H9 (cell line): ENCODE measurements around the gene KLHL14. TPM values are rescaled to one million over a fixed set of nuclear protein-coding genes. Genes with fewer than 3 reads are reported as not detected.

Source experiments
- DNase-seq: peaks from one replicate; pipeline ENCODE4 v3.0.0-alpha.2; 2017
- H2AFZ ChIP-seq: one replicate; pipeline ENCODE4 v1.6.1; 2013; ENCODE audit warnings: mild to moderate bottlenecking, low read length, control low read depth, moderate library complexity
- H2AK5ac ChIP-seq: 2 replicates; pipeline ENCODE4 v1.6.1; 2013; ENCODE audit warnings: low read length, control low read depth, mixed read lengths; ENCODE audit not compliant: insufficient read length
- H2BK120ac ChIP-seq: one replicate; pipeline ENCODE4 v1.6.1; 2013; ENCODE audit warnings: low read depth, mild to moderate bottlenecking, low read length, control low read depth, inconsistent platforms; ENCODE audit not compliant: poor library complexity, severe bottlenecking
- H2BK12ac ChIP-seq: 2 replicates; pipeline ENCODE4 v1.6.1; 2013; ENCODE audit warnings: low read length, control low read depth, mixed read lengths, low read depth; ENCODE audit not compliant: insufficient read length
- H2BK15ac ChIP-seq: 2 replicates; pipeline ENCODE4 v1.6.1; 2013; ENCODE audit warnings: low read depth, low read length, control low read depth
- H2BK20ac ChIP-seq: one replicate; pipeline ENCODE4 v1.6.1; 2013; ENCODE audit warnings: low read depth, mild to moderate bottlenecking, low read length, control low read depth, inconsistent platforms; ENCODE audit not compliant: poor library complexity, severe bottlenecking
- H2BK5ac ChIP-seq: 2 replicates; pipeline ENCODE4 v1.6.1; 2013; ENCODE audit warnings: low read length, control low read depth, mixed read lengths; ENCODE audit not compliant: insufficient read length
- H3K14ac ChIP-seq: 2 replicates; pipeline ENCODE4 v1.6.1; 2013; ENCODE audit warnings: low read length, control low read depth; ENCODE audit not compliant: insufficient read depth
- H3K18ac ChIP-seq: 2 replicates; pipeline ENCODE4 v1.6.1; 2013; ENCODE audit warnings: low read depth, mild to moderate bottlenecking, mixed read lengths, low read length, control low read depth; ENCODE audit not compliant: insufficient read length
- H3K23ac ChIP-seq: 2 replicates; pipeline ENCODE4 v1.6.1; 2013; ENCODE audit warnings: low read length, control low read depth, mixed read lengths, low read depth; ENCODE audit not compliant: insufficient read length
- H3K23me2 ChIP-seq: 2 replicates; pipeline ENCODE4 v1.6.1; 2013; ENCODE audit warnings: low read depth, mild to moderate bottlenecking, mixed read lengths, low read length, control low read depth; ENCODE audit not compliant: insufficient read length, poor library complexity, severe bottlenecking
- H3K27ac ChIP-seq: 2 replicates; pipeline ENCODE4 v1.5.1; 2013; ENCODE audit warnings: low read length, control low read depth, mixed read lengths, low read depth; ENCODE audit not compliant: insufficient read length
- H3K27me3 ChIP-seq: 2 replicates; pipeline ENCODE4 v1.6.1; 2013; ENCODE audit warnings: low read length, control low read depth, inconsistent platforms; ENCODE audit not compliant: insufficient read depth
- H3K4ac ChIP-seq: 2 replicates; pipeline ENCODE4 v1.6.1; 2013; ENCODE audit warnings: low read depth, mild to moderate bottlenecking, control low read depth, inconsistent platforms, low read length, moderate library complexity
- H3K4me1 ChIP-seq: 2 replicates; pipeline ENCODE4 v1.6.1; 2013; ENCODE audit warnings: low read length, control low read depth, inconsistent platforms; ENCODE audit not compliant: insufficient read depth
- H3K4me2 ChIP-seq: 2 replicates; pipeline ENCODE4 v1.6.1; 2013; ENCODE audit warnings: low read length, control low read depth, mixed read lengths; ENCODE audit not compliant: insufficient read length, insufficient read depth
- H3K56ac ChIP-seq: 2 replicates; pipeline ENCODE4 v1.6.1; 2013; ENCODE audit warnings: low read depth, mild to moderate bottlenecking, mixed read lengths, low read length, control low read depth; ENCODE audit not compliant: insufficient read length
- H3K79me1 ChIP-seq: 2 replicates; pipeline ENCODE4 v1.6.1; 2013; ENCODE audit warnings: low read depth, mild to moderate bottlenecking, moderate library complexity, low read length, control low read depth, inconsistent platforms; ENCODE audit not compliant: insufficient read depth, poor library complexity, severe bottlenecking
- H3K79me2 ChIP-seq: 2 replicates; pipeline ENCODE4 v1.6.1; 2013; ENCODE audit warnings: low read length, control low read depth, inconsistent platforms; ENCODE audit not compliant: insufficient read depth
- H3K9ac ChIP-seq: 2 replicates; pipeline ENCODE4 v1.6.1; 2013; ENCODE audit warnings: low read length, control low read depth, mixed read lengths; ENCODE audit not compliant: insufficient read length; ENCODE audit errors: extremely low read depth
- H3K9me3 ChIP-seq: one replicate; pipeline ENCODE4 v1.6.1; 2013; ENCODE audit warnings: low read depth, low read length, inconsistent platforms; ENCODE audit not compliant: control insufficient read depth
- H3T11ph ChIP-seq: one replicate; pipeline ENCODE4 v1.6.1; 2013; ENCODE audit warnings: mild to moderate bottlenecking, low read length, control low read depth, inconsistent platforms
- H4K20me1 ChIP-seq: one replicate; pipeline ENCODE4 v1.6.1; 2013; ENCODE audit not compliant: control insufficient read depth, insufficient read length, insufficient read depth
- H4K5ac ChIP-seq: 2 replicates; pipeline ENCODE4 v1.6.1; 2013; ENCODE audit warnings: low read depth, mild to moderate bottlenecking, mixed read lengths, low read length, control low read depth; ENCODE audit not compliant: insufficient read length
- H4K8ac ChIP-seq: replicated peaks from 2 replicates; pipeline ENCODE4 v1.6.1; 2013; ENCODE audit warnings: low read length, control low read depth, mixed read lengths, low read depth; ENCODE audit not compliant: insufficient read length
- H4K91ac ChIP-seq: 2 replicates; pipeline ENCODE4 v1.6.1; 2013; ENCODE audit warnings: low read depth, mild to moderate bottlenecking, moderate library complexity, mixed read lengths, low read length, control low read depth; ENCODE audit not compliant: insufficient read length
- H3K27ac Mint-ChIP-seq, 3 experiments: 2 replicates in 2 of 3; 3 replicates in 1 of 3; pipeline ENCODE4 v1.8.0; 2020 to 2021; ENCODE audit warnings: mixed read lengths in 3 of 3, mild to moderate bottlenecking in 1 of 3, moderate library complexity in 1 of 3
- H3K27me3 Mint-ChIP-seq: 2 replicates; pipeline ENCODE4 v1.8.0; 2021; ENCODE audit warnings: low read depth, mild to moderate bottlenecking, moderate library complexity, mixed read lengths
- H3K36me3 Mint-ChIP-seq, 3 experiments: 2 replicates in 2 of 3; 3 replicates in 1 of 3; pipeline ENCODE4 v1.8.0; 2020 to 2021; ENCODE audit warnings: low read depth in 3 of 3, mixed read lengths in 3 of 3; ENCODE audit not compliant: insufficient read depth in 1 of 3
- H3K4me1 Mint-ChIP-seq, 2 experiments: 2 replicates each; pipeline ENCODE4 v1.8.0; 2020; ENCODE audit warnings: mixed read lengths in 2 of 2
- H3K4me3 Mint-ChIP-seq, 2 experiments: 2 replicates in 1 of 2; 3 replicates in 1 of 2; pipeline ENCODE4 v1.8.0; 2020 to 2021; ENCODE audit warnings: mild to moderate bottlenecking in 2 of 2, mixed read lengths in 2 of 2, moderate library complexity in 1 of 2
- H3K9me3 Mint-ChIP-seq, 2 experiments: 2 replicates in 1 of 2; 3 replicates in 1 of 2; pipeline ENCODE4 v1.8.0; 2020; ENCODE audit warnings: mild to moderate bottlenecking in 2 of 2, mixed read lengths in 2 of 2, moderate library complexity in 1 of 2
- CTCF ChIP-seq: fragments of 200-600 bp; sonication (generic); conservative IDR thresholded peaks from 3 replicates; pipeline ENCODE4 v1.8.0; 2021; ENCODE audit warnings: antibody characterized with exemption, mild to moderate bottlenecking
- WGBS: extraction: QIAGEN DNeasy Blood & Tissue Kit; methylation state at CpG from one replicate; pipeline ENCODE4 v1.1.7; 2013; ENCODE audit warnings: missing lambda C conversion rate, low lambda C conversion rate, mixed read lengths; ENCODE audit not compliant: insufficient read length; ENCODE audit errors: extremely low coverage; 5-methylcytosine and 5-hydroxymethylcytosine counted together
- total RNA-seq: library from RNA; stranded (reverse); gene quantifications from 2 replicates; pipeline ENCODE4 v1.2.1, GENCODE V29; 2021

KLHL14 gene
- total RNA-seq, 1 experiment from 2014 or later, result 1.0 TPM

- H2BK120ac ChIP-seq, result no peak overlapping the region
- H3K79me2 ChIP-seq, result no peaks in the 10 kb centered on the region
- Mint-ChIP-seq H3K27me3 (peaks cover 69% of the 10 kb centered on the region), H3K4me1 (peaks cover 37 to 43% of the 10 kb centered on the region in 2 experiments), H3K36me3 (no peaks in the 10 kb centered on the region), H3K9me3 (no peaks in the 10 kb centered on the region), H3K4me3 (peak overlapping the region; percentile 80 to 97), H3K27ac (no peak overlapping the region)
- no peak overlapping the region for H3T11ph ChIP-seq
- H3K27ac ChIP-seq, result no peak overlapping the region
- H2BK15ac ChIP-seq, result no peak overlapping the region
- H3K79me1 ChIP-seq, result no peaks in the 10 kb centered on the region
- H3K23me2 ChIP-seq, result peaks cover 34% of the 10 kb centered on the region
- H3K4me2 ChIP-seq, result peak overlapping the region; percentile 94
- H3K4me1 ChIP-seq, result peaks cover 9% of the 10 kb centered on the region; the same call in 1 of the 2 replicates
- no peaks in the 10 kb centered on the region for H3K9me3 ChIP-seq
- no peak overlapping the region for H3K4ac ChIP-seq
- H3K14ac ChIP-seq, result no peak overlapping the region
- H4K8ac ChIP-seq, result no peak overlapping the region
- peaks cover 31% of the 10 kb centered on the region for H3K27me3 ChIP-seq
- H2BK5ac ChIP-seq, result no peak overlapping the region
- H2BK20ac ChIP-seq, result no peak overlapping the region
- no CpG with 5 or more reads among the region's 34 CpGs for WGBS
- no peak overlapping the region for H4K5ac ChIP-seq
- peak overlapping the region; percentile 13 for H3K9ac ChIP-seq
- TF ChIP-seq CTCF, result no peak
- DNase-seq, result peak; percentile 40
- no peak overlapping the region for H2AK5ac ChIP-seq
- H2AFZ ChIP-seq, result no peak overlapping the region
- no peak overlapping the region for H3K56ac ChIP-seq
- H3K23ac ChIP-seq, result no peak overlapping the region
- H2BK12ac ChIP-seq, result no peak overlapping the region
- no peak overlapping the region for H4K91ac ChIP-seq
- H3K18ac ChIP-seq, result peak overlapping the region; percentile 52
- no peaks in the 10 kb centered on the region for H4K20me1 ChIP-seq
Measured at GRCh38 chr18:32770666-32771168, 2.1 kb downstream of the KLHL14 start.
